B cell (primary cell): Measurements from ENCODE around the gene WNT11.

Source experiments
- EZH2 ChIP-seq: IDR thresholded peaks from 2 replicates; pipeline ENCODE4 v1.6.1; 2012; ENCODE audit warnings: borderline replicate concordance, low read depth, mild to moderate bottlenecking, moderate library complexity, low read length; ENCODE audit not compliant: insufficient read depth, poor library complexity, severe bottlenecking
- TF ChIP-seq, protein P1 (sequence below): fragments of 200-600 bp; IDR thresholded peaks from one replicate; pipeline ENCODE4 v1.8.0; 2022; ENCODE audit warnings: antibody characterized with exemption, mild to moderate bottlenecking

- no peak for TF ChIP-seq EZH2
- TF ChIP-seq, protein P1, sequence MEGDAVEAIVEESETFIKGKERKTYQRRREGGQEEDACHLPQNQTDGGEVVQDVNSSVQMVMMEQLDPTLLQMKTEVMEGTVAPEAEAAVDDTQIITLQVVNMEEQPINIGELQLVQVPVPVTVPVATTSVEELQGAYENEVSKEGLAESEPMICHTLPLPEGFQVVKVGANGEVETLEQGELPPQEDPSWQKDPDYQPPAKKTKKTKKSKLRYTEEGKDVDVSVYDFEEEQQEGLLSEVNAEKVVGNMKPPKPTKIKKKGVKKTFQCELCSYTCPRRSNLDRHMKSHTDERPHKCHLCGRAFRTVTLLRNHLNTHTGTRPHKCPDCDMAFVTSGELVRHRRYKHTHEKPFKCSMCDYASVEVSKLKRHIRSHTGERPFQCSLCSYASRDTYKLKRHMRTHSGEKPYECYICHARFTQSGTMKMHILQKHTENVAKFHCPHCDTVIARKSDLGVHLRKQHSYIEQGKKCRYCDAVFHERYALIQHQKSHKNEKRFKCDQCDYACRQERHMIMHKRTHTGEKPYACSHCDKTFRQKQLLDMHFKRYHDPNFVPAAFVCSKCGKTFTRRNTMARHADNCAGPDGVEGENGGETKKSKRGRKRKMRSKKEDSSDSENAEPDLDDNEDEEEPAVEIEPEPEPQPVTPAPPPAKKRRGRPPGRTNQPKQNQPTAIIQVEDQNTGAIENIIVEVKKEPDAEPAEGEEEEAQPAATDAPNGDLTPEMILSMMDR, result no peak
Observed at GRCh38 chr11:76175783-76176182, 30.5 kb downstream of the WNT11 start.
